ENCODE data around the gene SV2A. TPM values are rescaled to one million over a fixed set of nuclear protein-coding genes. Genes with fewer than 3 reads are reported as not detected.
"Not testable (repeated sequence)": the region's sequence is repeated elsewhere in the genome, so short reads cannot be mapped to it uniquely, and the experiment has no call there.

Gene SV2A
- total RNA-seq, 1 donor from 2014 or later = 1.1 TPM

- TF ChIP-seq, protein P1, sequence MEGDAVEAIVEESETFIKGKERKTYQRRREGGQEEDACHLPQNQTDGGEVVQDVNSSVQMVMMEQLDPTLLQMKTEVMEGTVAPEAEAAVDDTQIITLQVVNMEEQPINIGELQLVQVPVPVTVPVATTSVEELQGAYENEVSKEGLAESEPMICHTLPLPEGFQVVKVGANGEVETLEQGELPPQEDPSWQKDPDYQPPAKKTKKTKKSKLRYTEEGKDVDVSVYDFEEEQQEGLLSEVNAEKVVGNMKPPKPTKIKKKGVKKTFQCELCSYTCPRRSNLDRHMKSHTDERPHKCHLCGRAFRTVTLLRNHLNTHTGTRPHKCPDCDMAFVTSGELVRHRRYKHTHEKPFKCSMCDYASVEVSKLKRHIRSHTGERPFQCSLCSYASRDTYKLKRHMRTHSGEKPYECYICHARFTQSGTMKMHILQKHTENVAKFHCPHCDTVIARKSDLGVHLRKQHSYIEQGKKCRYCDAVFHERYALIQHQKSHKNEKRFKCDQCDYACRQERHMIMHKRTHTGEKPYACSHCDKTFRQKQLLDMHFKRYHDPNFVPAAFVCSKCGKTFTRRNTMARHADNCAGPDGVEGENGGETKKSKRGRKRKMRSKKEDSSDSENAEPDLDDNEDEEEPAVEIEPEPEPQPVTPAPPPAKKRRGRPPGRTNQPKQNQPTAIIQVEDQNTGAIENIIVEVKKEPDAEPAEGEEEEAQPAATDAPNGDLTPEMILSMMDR (IDR thresholded peaks at IDR 0.05; ENCODE audit: insufficient read depth, low read length, severe bottlenecking) = no peak
- FAIRE-seq (no peak), DNase-seq (ENCODE audit: low read depth) (no peak)
- Histone ChIP-seq H3K36me3 (ENCODE audit: control insufficient read depth, insufficient read depth, low read length) (peaks cover 21% of the 10 kb centered on the region), H3K4me3 (ENCODE audit: low read depth, low read length) (no peak overlapping the region), H3K27me3 (ENCODE audit: control insufficient read depth, insufficient read depth, low read length) (no peaks in the 10 kb centered on the region)
These were observed 45.1 kb upstream of the SV2A start for GRCh38 chr1:149962736-149963135.

DNA sequence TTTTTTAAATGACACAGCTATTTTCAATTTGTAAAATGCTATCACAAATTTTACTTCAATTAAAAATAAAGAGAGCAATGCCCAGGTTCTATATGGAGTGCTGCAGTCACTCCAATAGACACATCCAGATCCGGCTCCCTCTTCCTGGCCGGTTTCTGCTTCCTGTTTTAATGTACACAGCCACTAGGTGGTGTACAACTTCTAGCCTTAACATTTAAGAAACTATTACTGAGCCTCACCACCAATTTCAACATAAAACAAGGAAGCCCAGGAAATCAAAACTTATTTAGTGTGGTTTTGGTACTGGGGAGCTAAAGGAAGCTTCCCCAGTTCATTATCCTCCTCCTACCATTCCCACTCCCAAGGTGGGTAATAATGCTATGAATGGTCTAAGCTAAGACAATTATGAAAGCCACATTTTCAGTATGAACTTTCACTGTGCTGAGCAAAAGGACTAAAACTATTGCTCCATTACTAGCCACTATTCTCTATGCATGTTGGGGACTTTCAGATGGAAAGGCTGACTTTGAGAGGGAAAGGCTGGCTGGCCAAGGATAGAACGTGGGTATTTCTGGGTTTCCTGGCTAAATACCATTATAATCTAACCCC lies 44.5 kb upstream of the SV2A start:
- Histone ChIP-seq H3K4me3 (ENCODE audit: low read depth, low read length) (no peak overlapping the region), H3K27me3 (ENCODE audit: control insufficient read depth, insufficient read depth, low read length) (no peaks in the 10 kb centered on the region), H3K36me3 (ENCODE audit: control insufficient read depth, insufficient read depth, low read length) (peaks cover 19% of the 10 kb centered on the region)
- DNase-seq (ENCODE audit: low read depth) (peak; percentile 76), FAIRE-seq (no peak)
- TF ChIP-seq, protein P1 (IDR thresholded peaks at IDR 0.05; ENCODE audit: insufficient read depth, low read length, severe bottlenecking) = peak; percentile 58

- DNase-seq (ENCODE audit: low read depth); FAIRE-seq; H3K36me3 ChIP-seq (ENCODE audit: control insufficient read depth, insufficient read depth, low read length); H3K4me3 ChIP-seq (ENCODE audit: low read depth, low read length); H3K27me3 ChIP-seq (ENCODE audit: control insufficient read depth, insufficient read depth, low read length): not testable (repeated sequence)
These were observed 39.9 kb upstream of the SV2A start for GRCh38 chr1:149957548-149957947.

- DNase-seq (ENCODE audit: low read depth) (no peak), FAIRE-seq (no peak)
- Histone ChIP-seq H3K36me3 (ENCODE audit: control insufficient read depth, insufficient read depth, low read length) (peaks cover 4% of the 10 kb centered on the region), H3K27me3 (ENCODE audit: control insufficient read depth, insufficient read depth, low read length) (no peaks in the 10 kb centered on the region), H3K4me3 (ENCODE audit: low read depth, low read length) (no peak overlapping the region)
- TF ChIP-seq, protein P1 (IDR thresholded peaks at IDR 0.05; ENCODE audit: insufficient read depth, low read length, severe bottlenecking) = no peak
These were observed 32.3 kb upstream of the SV2A start for GRCh38 chr1:149949911-149950310.

DNA sequence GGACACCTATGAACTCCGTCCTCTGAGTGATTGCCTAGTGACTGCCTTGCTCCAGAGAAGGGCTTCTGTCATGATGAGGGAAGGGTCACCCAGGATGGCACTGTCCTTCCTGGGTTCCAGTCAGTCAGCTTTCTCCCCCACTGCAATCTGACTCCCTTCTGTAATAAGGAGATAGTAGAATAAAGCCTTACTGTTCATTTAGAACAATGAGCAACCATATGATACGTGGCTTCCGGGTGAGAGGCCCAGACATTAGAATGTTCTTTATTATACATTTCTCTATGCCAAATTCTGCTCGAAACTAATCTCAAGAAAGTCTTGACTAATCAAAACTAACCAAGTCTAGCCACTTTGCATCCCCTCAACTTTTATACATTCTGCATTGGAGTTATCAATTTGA lies 27.6 kb upstream of the SV2A start:
- FAIRE-seq (no peak), DNase-seq (ENCODE audit: low read depth) (no peak)
- H3K4me3 ChIP-seq (ENCODE audit: low read depth, low read length) = no peak overlapping the region
- peaks cover 4% of the 10 kb centered on the region for H3K36me3 ChIP-seq (ENCODE audit: control insufficient read depth, insufficient read depth, low read length)
- TF ChIP-seq, protein P1 (IDR thresholded peaks at IDR 0.05; ENCODE audit: insufficient read depth, low read length, severe bottlenecking) = no peak
- H3K27me3 ChIP-seq (ENCODE audit: control insufficient read depth, insufficient read depth, low read length) = no peaks in the 10 kb centered on the region

GRCh38 chr1:149942885-149943284 lies 25.2 kb upstream of the SV2A start:
- Histone ChIP-seq H3K27me3 (ENCODE audit: control insufficient read depth, insufficient read depth, low read length) (no peaks in the 10 kb centered on the region), H3K36me3 (ENCODE audit: control insufficient read depth, insufficient read depth, low read length) (no peaks in the 10 kb centered on the region), H3K4me3 (ENCODE audit: low read depth, low read length) (no peak overlapping the region)
- TF ChIP-seq, protein P1 (IDR thresholded peaks at IDR 0.05; ENCODE audit: insufficient read depth, low read length, severe bottlenecking) = no peak
- DNase-seq (ENCODE audit: low read depth) = no peak
- no peak for FAIRE-seq
